Heart right ventricle (tissue), 16 donors: ENCODE data around the gene BAZ1B. TPM values are rescaled to one million over a fixed set of nuclear protein-coding genes. Genes with fewer than 3 reads are reported as not detected.

Experiments used
- ATAC-seq, 8 donors: fragments of 200-7000 bp; cut with Tn5 transposase; one replicate each; pipeline ENCODE4 v1.9.1; 2020; ENCODE audit warnings: mild to moderate bottlenecking in 8 of 8, moderate library complexity in 8 of 8, moderate number of reproducible peaks in 1 of 8
- DNase-seq, 2 donors: peaks; one replicate each; pipeline ENCODE4 v3.0.0-alpha.2; 2020
- H3K27ac ChIP-seq, 10 donors: fragments of 200-600 bp; sonication (generic) in 2 of 10; one replicate each; pipeline versions ENCODE4 v1.5.0 to v1.8.0; 2020 to 2022; ENCODE audit warnings: mild to moderate bottlenecking in 3 of 10
- H3K27me3 ChIP-seq, 7 donors: fragments of 200-600 bp; one replicate each; pipeline ENCODE4 v1.8.0; 2021 to 2022; ENCODE audit warnings: mild to moderate bottlenecking in 2 of 7
- H3K36me3 ChIP-seq, 9 donors: fragments of 200-600 bp; sonication (generic) in 1 of 9; one replicate each; pipeline versions ENCODE4 v1.5.0 to v1.8.0; 2020 to 2022; ENCODE audit warnings: mild to moderate bottlenecking in 2 of 9
- H3K4me1 ChIP-seq, 9 donors: fragments of 200-600 bp; sonication (generic) in 1 of 9; one replicate each; pipeline versions ENCODE4 v1.5.0 to v1.8.0; 2020 to 2022; ENCODE audit warnings: mild to moderate bottlenecking in 4 of 9
- H3K4me3 ChIP-seq, 10 donors: fragments of 200-600 bp; sonication (generic) in 2 of 10; one replicate each; pipeline versions ENCODE4 v1.5.0 to v1.8.0; 2020 to 2022; ENCODE audit warnings: mild to moderate bottlenecking in 7 of 10, moderate library complexity in 2 of 10
- H3K9me3 ChIP-seq, 11 donors: fragments of 200-600 bp in 10 of 11; sonication (generic) in 2 of 11; one replicate each; pipeline versions ENCODE4 v1.5.0 to v1.8.0; 2013 to 2022; ENCODE audit warnings: mild to moderate bottlenecking in 2 of 11, control low read depth in 1 of 11, moderate library complexity in 1 of 11
- WGBS, 2 donors: extraction: QIAGEN DNeasy Blood & Tissue Kit; methylation state at CpG; one replicate each; pipeline ENCODE4 v1.1.7; 2013; ENCODE audit warnings: inconsistent platforms in 1 of 2; 5-methylcytosine and 5-hydroxymethylcytosine counted together
- intact Hi-C, 10 donors: fragments of 100-400 bp; cut with DNase I; formaldehyde crosslinking; loops; one replicate each; pipeline versions ENCODE4 v1.11.1 to v1.14.2; 2022
- polyA plus RNA-seq, 2 donors: library from polyadenylated mRNA; stranded (reverse); fragments of 200-250 nt; gene quantifications; one replicate each; pipeline ENCODE4 v1.2.3, GENCODE V29; 2013
- total RNA-seq, 10 donors: library from RNA; stranded (reverse); fragmentation: NEBNext Ultra II Directional in 3 of 10; extraction: Animal tissue kit (Norgen Biotek cat#: 25700) in 3 of 10; gene quantifications; one replicate each; pipeline versions ENCODE4 v1.2.1 to v1.2.4, GENCODE V29; 2021 to 2023
- TF ChIP-seq, protein P1 (sequence below), 9 donors: fragments of 200-600 bp; sonication (generic) in 2 of 9; IDR thresholded peaks; one replicate each; pipeline versions ENCODE4 v1.5.0 to v1.8.0; 2021 to 2022; ENCODE audit warnings: antibody characterized with exemption in 9 of 9, mild to moderate bottlenecking in 5 of 9, moderate library complexity in 1 of 9
- donor health status: Arrhythmogenic right ventricular cardiomyopathy.
- donor health status: ischemic (EF 13 %, LVEDD 7.1; RV severe dilation, severe dysfunction).
- donor health status: healthy with polysubstance abuse.
- donor health status: DM: no; HTN: yes; CAD: no.
- donor health status: DM: no; HTN: no; CAD: no.
- donor health status: ischemic (EF 25% LVEDD 6.9; RV normal size, moderate dysfunction).
- donor health status: ischemic (EF 25% LVEDD 5.7; RV mildly dilated, moderate dysfunction).
- donor health status: healthy.
- donor health status: DM: yes; HTN: yes; CAD: no.
- donor health status: Ischemic cardiomyopathy.
- donor health status: ischemic (EF 35%, LVEDD 5.7; RV mildly dilated, moderate dysfunction).
- donor health status: nonischemic (EF 11% LVEDD 7.7; RV severe dilation, severe dysfunction).
- donor health status: DM: yes; HTN: yes; CAD: no.
- donor health status: PGD.
- donor health status: ischemic (EF 29% LVEDD 5.4; RV normal size, mild dysfunction).
- donor health status: nonischemic (EF 23%, LVEDD 6.1; RV moderate dilation, normal function).

BAZ1B gene
- total and polyA plus RNA-seq, 12 donors, result 11.7 to 49.9 (median 39.5) TPM

DNA sequence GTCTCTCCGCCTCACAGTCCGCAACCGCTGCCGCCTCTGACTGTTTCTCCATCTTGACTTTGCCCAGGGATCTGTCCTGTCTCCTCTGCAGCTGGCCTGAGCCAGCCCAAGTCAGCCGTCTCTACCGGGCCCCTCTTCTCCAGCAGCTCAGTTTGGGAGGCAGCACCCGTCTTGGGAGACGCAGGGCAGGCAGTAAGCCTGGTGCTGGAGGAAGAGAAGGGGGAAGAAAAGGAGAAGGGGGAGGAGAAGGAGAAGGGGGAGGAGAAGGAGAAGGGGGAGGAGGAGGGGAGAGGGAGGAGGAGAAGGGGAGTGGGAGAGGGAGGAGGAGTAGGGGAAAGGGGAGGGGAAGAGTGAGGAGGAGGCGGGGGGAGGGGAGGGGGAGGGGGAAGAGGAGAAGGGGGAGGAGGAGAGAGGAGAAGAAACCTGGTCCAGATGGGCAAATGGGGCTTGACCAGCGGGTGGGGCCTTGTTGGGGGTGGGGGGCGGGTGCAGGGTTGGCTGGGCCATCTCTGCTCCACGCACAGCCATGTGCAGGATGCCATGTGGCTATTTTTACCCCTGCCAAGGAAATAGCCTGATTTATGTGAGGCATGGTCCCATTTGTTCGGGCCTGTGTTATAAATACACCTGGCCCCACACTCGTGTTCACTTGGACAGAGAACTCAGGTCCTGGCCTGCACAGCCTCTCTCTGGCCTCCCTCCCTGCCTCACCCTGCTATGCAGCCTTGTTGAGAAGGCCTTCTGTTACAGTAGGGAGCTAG lies 124.4 kb downstream of the BAZ1B start:
- intact Hi-C loops, result no loop called here
- ATAC-seq, result peak in 3 of 8 donors; percentile 26 to 58 (median 27)
- DNase-seq, result no peak
- peak overlapping the region in 7 of 10 donors; percentile 3 to 40 (median 24) for H3K4me3 ChIP-seq
- peak overlapping the region in 1 of 10 donors; percentile 6 for H3K27ac ChIP-seq
- peaks cover 0 to 3% (median 0%) of the 10 kb centered on the region in 7 donors for H3K27me3 ChIP-seq
- TF ChIP-seq, protein P1, sequence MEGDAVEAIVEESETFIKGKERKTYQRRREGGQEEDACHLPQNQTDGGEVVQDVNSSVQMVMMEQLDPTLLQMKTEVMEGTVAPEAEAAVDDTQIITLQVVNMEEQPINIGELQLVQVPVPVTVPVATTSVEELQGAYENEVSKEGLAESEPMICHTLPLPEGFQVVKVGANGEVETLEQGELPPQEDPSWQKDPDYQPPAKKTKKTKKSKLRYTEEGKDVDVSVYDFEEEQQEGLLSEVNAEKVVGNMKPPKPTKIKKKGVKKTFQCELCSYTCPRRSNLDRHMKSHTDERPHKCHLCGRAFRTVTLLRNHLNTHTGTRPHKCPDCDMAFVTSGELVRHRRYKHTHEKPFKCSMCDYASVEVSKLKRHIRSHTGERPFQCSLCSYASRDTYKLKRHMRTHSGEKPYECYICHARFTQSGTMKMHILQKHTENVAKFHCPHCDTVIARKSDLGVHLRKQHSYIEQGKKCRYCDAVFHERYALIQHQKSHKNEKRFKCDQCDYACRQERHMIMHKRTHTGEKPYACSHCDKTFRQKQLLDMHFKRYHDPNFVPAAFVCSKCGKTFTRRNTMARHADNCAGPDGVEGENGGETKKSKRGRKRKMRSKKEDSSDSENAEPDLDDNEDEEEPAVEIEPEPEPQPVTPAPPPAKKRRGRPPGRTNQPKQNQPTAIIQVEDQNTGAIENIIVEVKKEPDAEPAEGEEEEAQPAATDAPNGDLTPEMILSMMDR (IDR thresholded peaks at IDR 0.05), result no peak
- peaks cover 0 to 9% (median 0%) of the 10 kb centered on the region in 9 donors for H3K4me1 ChIP-seq
- WGBS, 2 donors, result 44 to 46% methylated on average over 13 to 14 of the region's 14 CpGs
- H3K9me3 ChIP-seq, result no peaks in the 10 kb centered on the region
- no peaks in the 10 kb centered on the region for H3K36me3 ChIP-seq

GRCh38 chr7:73395538-73396503 lies 126.3 kb downstream of the BAZ1B start:
- WGBS, 2 donors, result 72 to 74% methylated on average over 21 of the region's 21 CpGs
- Histone ChIP-seq H3K36me3 (no peaks in the 10 kb centered on the region), H3K4me1 (peaks cover 0 to 9% (median 0%) of the 10 kb centered on the region in 9 donors), H3K27me3 (peaks cover 0 to 3% (median 0%) of the 10 kb centered on the region in 7 donors), H3K27ac (peak overlapping the region in 1 of 10 donors; percentile 23), H3K4me3 (no peak overlapping the region), H3K9me3 (peaks cover 0 to 5% (median 0%) of the 10 kb centered on the region in 11 donors)
- TF ChIP-seq, protein P1 (IDR thresholded peaks at IDR 0.05), result no peak
- ATAC-seq (peak in 3 of 8 donors; percentile 12 to 36 (median 30)), DNase-seq (peak in 1 of 2 donors; percentile 18)
- intact Hi-C loops, result no loop called here

- Histone ChIP-seq H3K36me3 (no peaks in the 10 kb centered on the region), H3K27ac (no peak overlapping the region), H3K9me3 (peaks cover 0 to 8% (median under 1%) of the 10 kb centered on the region in 11 donors), H3K27me3 (peaks cover 0 to 3% (median 0%) of the 10 kb centered on the region in 7 donors), H3K4me3 (no peak overlapping the region), H3K4me1 (peaks cover 0 to 9% (median 0%) of the 10 kb centered on the region in 9 donors)
- WGBS, 2 donors, result 36 to 52% methylated on average over 3 of the region's 3 CpGs
- intact Hi-C loops, result no loop called here
- TF ChIP-seq, protein P1 (IDR thresholded peaks at IDR 0.05), result no peak
- no peak for ATAC-seq
- no peak for DNase-seq
Observed at GRCh38 chr7:73394422-73394821, 127.7 kb downstream of the BAZ1B start.

GRCh38 chr7:73391396-73391795 lies 130.7 kb downstream of the BAZ1B start:
- Histone ChIP-seq H3K27me3 (no peaks in the 10 kb centered on the region), H3K27ac (no peak overlapping the region), H3K9me3 (peaks cover 0 to 38% (median 28%) of the 10 kb centered on the region in 11 donors), H3K4me3 (no peak overlapping the region), H3K36me3 (no peaks in the 10 kb centered on the region), H3K4me1 (no peaks in the 10 kb centered on the region)
- no peak for ATAC-seq
- TF ChIP-seq, protein P1 (IDR thresholded peaks at IDR 0.05), result no peak
- 33 to 37% methylated on average over 2 of the region's 2 CpGs for WGBS, 2 donors
- intact Hi-C loops, result no loop called here
- DNase-seq, result no peak
